Spleen (tissue), 11 donors: ENCODE results near the gene SETD4. TPM values are rescaled to one million over a fixed set of nuclear protein-coding genes. Genes with fewer than 3 reads are reported as not detected.
A peak's percentile ranks its signal among the peaks of the same experiment; 100 is the strongest.

Experiments
- DNase-seq: peaks from one replicate; pipeline ENCODE4 v3.0.0-alpha.2; 2020
- H3K27ac ChIP-seq, 8 donors: fragments of 200-600 bp; sonication (generic) in 7 of 8; 1 replicate in 4 of 8; 2 replicates in 4 of 8; pipeline versions ENCODE4 v1.5.0 to v1.8.0; 2016 to 2021; ENCODE audit warnings: inconsistent platforms in 4 of 8, mild to moderate bottlenecking in 4 of 8, moderate library complexity in 1 of 8
- H3K27me3 ChIP-seq, 7 donors: fragments of 200-600 bp; sonication (generic) in 6 of 7; replicated peaks in 1 of 7; 1 replicate in 4 of 7; 2 replicates in 3 of 7; pipeline versions ENCODE4 v1.5.0 to v1.8.0; 2016 to 2021; ENCODE audit warnings: inconsistent platforms in 3 of 7, mild to moderate bottlenecking in 1 of 7
- H3K36me3 ChIP-seq, 6 donors: fragments of 200-600 bp; sonication (generic) in 5 of 6; 1 replicate in 4 of 6; 2 replicates in 2 of 6; pipeline versions ENCODE4 v1.5.0 to v1.8.0; 2016 to 2021; ENCODE audit warnings: inconsistent platforms in 2 of 6
- H3K4me1 ChIP-seq, 6 donors: fragments of 200-600 bp; sonication (generic) in 5 of 6; 1 replicate in 3 of 6; 2 replicates in 3 of 6; pipeline versions ENCODE4 v1.5.0 to v1.8.0; 2016 to 2021; ENCODE audit warnings: inconsistent platforms in 3 of 6
- H3K4me3 ChIP-seq, 8 donors: fragments of 200-600 bp; sonication (generic) in 7 of 8; 1 replicate in 4 of 8; 2 replicates in 4 of 8; pipeline versions ENCODE4 v1.5.0 to v1.8.0; 2016 to 2021; ENCODE audit warnings: inconsistent platforms in 4 of 8, mild to moderate bottlenecking in 4 of 8, moderate library complexity in 2 of 8
- H3K9me3 ChIP-seq, 8 donors: fragments of 200-600 bp; sonication (generic) in 7 of 8; 1 replicate in 4 of 8; 2 replicates in 4 of 8; pipeline versions ENCODE4 v1.5.0 to v1.8.0; 2016 to 2021; ENCODE audit warnings: inconsistent platforms in 4 of 8
- POLR2A ChIP-seq, 3 donors: fragments of 450-650 bp; IDR thresholded peaks; one replicate each; pipeline ENCODE4 v1.5.1; 2017; ENCODE audit warnings: antibody characterized with exemption in 3 of 3, mild to moderate bottlenecking in 1 of 3
- POLR2AphosphoS5 ChIP-seq, 3 donors: sonication (generic); formaldehyde crosslinking; IDR thresholded peaks; one replicate each; pipeline ENCODE4 v1.5.1; 2017; ENCODE audit warnings: antibody characterized with exemption in 3 of 3
- WGBS, 5 donors: extraction: QIAGEN DNeasy Blood & Tissue Kit in 3 of 5; methylation state at CpG; one replicate each; pipeline versions ENCODE4 v1.1.5 to v1.1.7; 2013 to 2018; 5-methylcytosine and 5-hydroxymethylcytosine counted together
- intact Hi-C: fragments of 100-400 bp; cut with DNase I; formaldehyde crosslinking; loops from one replicate; pipeline ENCODE4 v1.15.0; 2023; ENCODE audit warnings: low total_unique reads
- polyA plus RNA-seq, 3 donors: library from polyadenylated mRNA; stranded (reverse); fragments of 200-250 nt; gene quantifications; one replicate each; pipeline ENCODE4 v1.2.1, GENCODE V29; 2013
- total RNA-seq, 7 donors: library from RNA; depleted of rRNA in 3 of 7; stranded (reverse); fragments of >200 nt in 3 of 7; fragmentation: NEBNext Ultra II Directional in 4 of 7; extraction: Animal tissue kit (Norgen Biotek cat#: 25700) in 4 of 7; gene quantifications; one replicate each; pipeline versions ENCODE4 v1.1.0 to v1.2.1, GENCODE V29; 2016 to 2021
- TF ChIP-seq, protein P1 (sequence below), 11 experiments: fragments of 200-600 bp in 7 of 11; fragments of 450-650 bp in 4 of 11; sonication (generic) in 4 of 11; IDR thresholded peaks in 8 of 11; conservative IDR thresholded peaks in 3 of 11; 1 replicate in 7 of 11; 2 replicates in 4 of 11; pipeline versions ENCODE4 v1.4.0 to v1.8.0; 2016 to 2021; ENCODE audit warnings: antibody characterized with exemption in 11 of 11, inconsistent platforms in 4 of 11, mild to moderate bottlenecking in 1 of 11
- donor health status: healthy with polysubstance abuse.
- donor health status: DM: no; HTN: no; CAD: no; lungs with moderate emphysema.
- donor health status: DM: no; HTN: no; CAD: no.
- donor health status: Bipolar disorder and iron deficiency.
- donor health status: healthy.
- donor health status: DM: no; HTN: no; CAD: no.
- donor health status: DM: yes; HTN: yes; CAD: no.

SETD4 gene
- total and polyA plus RNA-seq, 10 donors = 6.9 to 28.1 (median 18.4) TPM

DNA sequence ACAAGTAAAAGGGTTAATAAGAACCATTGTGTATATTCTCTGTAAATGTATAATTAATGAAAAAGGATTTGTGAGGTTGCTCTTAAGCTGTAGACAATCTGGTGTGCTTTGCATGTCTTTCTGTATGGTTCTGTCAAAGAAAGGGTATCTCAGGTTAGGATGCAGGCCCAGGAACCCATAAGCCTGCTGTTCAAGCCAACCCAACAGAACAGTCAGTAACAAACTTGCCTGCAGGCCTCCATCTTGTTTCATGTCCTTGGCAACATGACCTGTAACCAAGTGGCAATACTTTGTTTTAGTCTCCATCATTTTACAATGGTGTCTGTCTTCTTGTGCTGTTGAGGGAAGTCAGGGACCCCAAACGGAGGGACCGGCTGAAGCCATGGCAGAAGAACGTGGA, 38.7 kb upstream of the SETD4 start:
- Histone ChIP-seq H3K36me3 (no peaks in the 10 kb centered on the region), H3K4me3 (no peak overlapping the region), H3K27me3 (peaks cover 0 to 6% (median 0%) of the 10 kb centered on the region in 7 donors), H3K27ac (no peak overlapping the region), H3K4me1 (peaks cover 0 to 9% (median 0%) of the 10 kb centered on the region in 6 donors), H3K9me3 (peaks cover 0 to 13% (median 7%) of the 10 kb centered on the region in 8 donors)
- intact Hi-C loops = no loop called here
- TF ChIP-seq, protein P1, sequence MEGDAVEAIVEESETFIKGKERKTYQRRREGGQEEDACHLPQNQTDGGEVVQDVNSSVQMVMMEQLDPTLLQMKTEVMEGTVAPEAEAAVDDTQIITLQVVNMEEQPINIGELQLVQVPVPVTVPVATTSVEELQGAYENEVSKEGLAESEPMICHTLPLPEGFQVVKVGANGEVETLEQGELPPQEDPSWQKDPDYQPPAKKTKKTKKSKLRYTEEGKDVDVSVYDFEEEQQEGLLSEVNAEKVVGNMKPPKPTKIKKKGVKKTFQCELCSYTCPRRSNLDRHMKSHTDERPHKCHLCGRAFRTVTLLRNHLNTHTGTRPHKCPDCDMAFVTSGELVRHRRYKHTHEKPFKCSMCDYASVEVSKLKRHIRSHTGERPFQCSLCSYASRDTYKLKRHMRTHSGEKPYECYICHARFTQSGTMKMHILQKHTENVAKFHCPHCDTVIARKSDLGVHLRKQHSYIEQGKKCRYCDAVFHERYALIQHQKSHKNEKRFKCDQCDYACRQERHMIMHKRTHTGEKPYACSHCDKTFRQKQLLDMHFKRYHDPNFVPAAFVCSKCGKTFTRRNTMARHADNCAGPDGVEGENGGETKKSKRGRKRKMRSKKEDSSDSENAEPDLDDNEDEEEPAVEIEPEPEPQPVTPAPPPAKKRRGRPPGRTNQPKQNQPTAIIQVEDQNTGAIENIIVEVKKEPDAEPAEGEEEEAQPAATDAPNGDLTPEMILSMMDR (IDR thresholded peaks at IDR 0.05 in 8 of 11, conservative IDR thresholded peaks at IDR 0.05 in 3 of 11) = no peak
- TF ChIP-seq POLR2AphosphoS5 (IDR thresholded peaks at IDR 0.05) = no peak
- TF ChIP-seq POLR2A (IDR thresholded peaks at IDR 0.05) = no peak
- no peak for DNase-seq
- WGBS, 5 donors = 81 to 96% (median 95%) methylated on average over 3 of the region's 3 CpGs

DNA sequence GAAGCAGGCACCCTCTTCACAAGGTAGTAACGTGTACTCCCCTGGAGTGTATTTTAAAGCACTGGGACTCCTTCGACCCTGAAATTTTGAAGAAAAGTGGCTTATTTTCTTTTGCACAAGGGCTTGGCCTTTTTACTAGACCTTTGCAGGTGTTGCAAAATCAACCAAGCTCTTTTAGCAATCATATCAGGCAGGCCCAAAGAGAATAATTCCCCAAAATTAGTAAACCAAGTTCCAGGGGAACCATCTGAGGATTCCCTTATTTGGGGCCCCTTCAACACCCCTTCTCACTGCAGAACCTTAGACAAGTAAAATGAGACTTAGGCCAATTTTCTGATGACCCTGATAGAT, 37.8 kb upstream of the SETD4 start:
- no peak overlapping the region for H3K27ac ChIP-seq
- no peak overlapping the region for H3K4me3 ChIP-seq
- peaks cover 0 to 22% (median 16%) of the 10 kb centered on the region in 8 donors for H3K9me3 ChIP-seq
- H3K4me1 ChIP-seq = peaks cover 0 to 9% (median 0%) of the 10 kb centered on the region in 6 donors
- TF ChIP-seq, protein P1 (IDR thresholded peaks at IDR 0.05 in 8 of 11, conservative IDR thresholded peaks at IDR 0.05 in 3 of 11) = no peak
- TF ChIP-seq POLR2AphosphoS5 (IDR thresholded peaks at IDR 0.05) (no peak), POLR2A (IDR thresholded peaks at IDR 0.05) (no peak)
- WGBS, 5 donors = 39 to 59% (median 45%) methylated on average over 2 of the region's 2 CpGs
- intact Hi-C loops = no loop called here
- no peak for DNase-seq
- peaks cover 0 to 5% (median 0%) of the 10 kb centered on the region in 7 donors for H3K27me3 ChIP-seq
- H3K36me3 ChIP-seq = no peaks in the 10 kb centered on the region

DNA sequence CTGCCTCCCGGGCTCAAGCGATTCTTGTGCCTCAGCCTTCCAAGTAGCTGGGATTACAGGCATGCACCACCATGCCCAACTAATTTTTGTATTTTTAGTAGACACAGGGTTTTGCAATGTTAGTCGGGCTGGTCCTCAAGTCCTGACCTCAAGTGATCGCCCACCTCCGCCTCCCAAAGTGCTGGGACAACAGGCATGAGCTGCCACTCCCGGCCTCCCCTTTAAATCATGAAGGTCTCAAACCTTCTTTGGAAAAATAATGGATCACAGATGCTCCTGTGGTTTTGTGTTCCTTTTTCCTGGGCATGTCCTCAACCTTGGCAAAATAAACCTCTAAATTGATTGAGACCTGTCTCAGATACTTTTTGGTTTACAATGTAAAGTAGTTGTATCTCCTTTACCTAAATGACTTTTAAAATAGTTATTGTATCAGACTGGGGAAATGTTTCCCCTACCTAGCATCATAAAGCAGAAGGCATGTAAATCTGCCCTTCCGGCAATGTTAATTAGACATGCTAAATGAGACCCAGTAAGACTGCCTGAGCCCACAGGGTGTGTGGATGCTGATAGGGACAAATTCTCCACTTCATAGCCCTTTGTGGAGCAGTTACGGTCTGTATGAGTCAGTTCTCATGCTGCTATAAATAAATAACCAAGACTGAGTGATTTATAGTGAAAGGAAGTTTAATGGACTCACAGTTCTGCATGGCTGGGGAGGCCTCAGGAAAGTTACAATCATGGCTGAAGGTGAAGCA, 37.3 kb upstream of the SETD4 start:
- peaks cover 0 to 27% (median 21%) of the 10 kb centered on the region in 8 donors for H3K9me3 ChIP-seq
- no peak for TF ChIP-seq POLR2A (IDR thresholded peaks at IDR 0.05)
- TF ChIP-seq, protein P1 (IDR thresholded peaks at IDR 0.05 in 8 of 11, conservative IDR thresholded peaks at IDR 0.05 in 3 of 11) = no peak
- TF ChIP-seq POLR2AphosphoS5 (IDR thresholded peaks at IDR 0.05) = no peak
- intact Hi-C loops = no loop called here
- no peaks in the 10 kb centered on the region for H3K36me3 ChIP-seq
- peak overlapping the region in 1 of 8 donors; percentile 24 for H3K27ac ChIP-seq
- H3K27me3 ChIP-seq = peaks cover 0 to 5% (median 0%) of the 10 kb centered on the region in 7 donors
- H3K4me3 ChIP-seq = no peak overlapping the region
- 76 to 81% (median 77%) methylated on average over 8 of the region's 8 CpGs for WGBS, 5 donors
- DNase-seq = no peak
- peaks cover 0 to 9% (median 0%) of the 10 kb centered on the region in 6 donors for H3K4me1 ChIP-seq
